H4 (cell line): ENCODE measurements around the gene APCDD1. TPM values are rescaled to one million over a fixed set of nuclear protein-coding genes. Genes with fewer than 3 reads are reported as not detected.
A peak's percentile ranks its signal among the peaks of the same experiment; 100 is the strongest.
"Not testable (repeated sequence)": the region's sequence is repeated elsewhere in the genome, so short reads cannot be mapped to it uniquely, and the experiment has no call there.

ENCODE experiments used
- DNase-seq: peaks from one replicate; pipeline ENCODE4 v3.0.0-alpha.2; 2015; ENCODE audit warnings: low spot score
- total RNA-seq: library from RNA; depleted of rRNA; stranded (reverse); fragments of >200 nt; shearing (Covaris generic); gene quantifications from 2 replicates; pipeline ENCODE4 v1.2.3, GENCODE V29; 2014

APCDD1 gene
- total RNA-seq, 1 experiment from 2014 or later: 5.3 TPM

- DNase-seq: peak; percentile 37
These were observed 36.1 kb downstream of the APCDD1 start for GRCh38 chr18:10490401-10491165.

- no peak for DNase-seq
These were observed 41.5 kb downstream of the APCDD1 start for GRCh38 chr18:10495936-10496335.

GRCh38 chr18:10497206-10497749, 42.8 kb downstream of the APCDD1 start:
- DNase-seq: no peak

GRCh38 chr18:10499230-10499629, 44.8 kb downstream of the APCDD1 start:
- no peak for DNase-seq

- DNase-seq: no peak
These were observed 45.6 kb downstream of the APCDD1 start for GRCh38 chr18:10500038-10500437.

GRCh38 chr18:10504723-10505122, 50.3 kb downstream of the APCDD1 start:
- DNase-seq: no peak

- DNase-seq: not testable (repeated sequence)
These were observed 51.5 kb downstream of the APCDD1 start for GRCh38 chr18:10505892-10506291.

GRCh38 chr18:10508591-10508990, 54.2 kb downstream of the APCDD1 start:
- DNase-seq: no peak

- no peak for DNase-seq
These were observed 56.8 kb downstream of the APCDD1 start for GRCh38 chr18:10511236-10511635.

- no peak for DNase-seq
These were observed 59.6 kb downstream of the APCDD1 start for GRCh38 chr18:10514082-10514481.

- no peak for DNase-seq
These were observed 60.2 kb downstream of the APCDD1 start for GRCh38 chr18:10514601-10515000.

- no peak for DNase-seq
These were observed 61.0 kb downstream of the APCDD1 start for GRCh38 chr18:10515456-10515855.

GRCh38 chr18:10516078-10516477, 61.6 kb downstream of the APCDD1 start:
- DNase-seq: no peak

GRCh38 chr18:10518595-10519255, 64.3 kb downstream of the APCDD1 start:
- peak; percentile 19 for DNase-seq

GRCh38 chr18:10519366-10519765, 64.9 kb downstream of the APCDD1 start:
- DNase-seq: no peak

- peak; percentile 90 for DNase-seq
These were observed 65.8 kb downstream of the APCDD1 start for GRCh38 chr18:10519999-10520935.

GRCh38 chr18:10521566-10521965, 67.1 kb downstream of the APCDD1 start:
- DNase-seq: no peak

- DNase-seq: no peak
These were observed 68.1 kb downstream of the APCDD1 start for GRCh38 chr18:10522574-10522973.

GRCh38 chr18:10523544-10523943, 69.1 kb downstream of the APCDD1 start:
- no peak for DNase-seq

- DNase-seq: no peak
These were observed 70.3 kb downstream of the APCDD1 start for GRCh38 chr18:10524507-10525370.

- no peak for DNase-seq
These were observed 70.9 kb downstream of the APCDD1 start for GRCh38 chr18:10525371-10525691.
